T-cell (primary cell): ENCODE data around the gene DEF6. TPM values are rescaled to one million over a fixed set of nuclear protein-coding genes. Genes with fewer than 3 reads are reported as not detected.

Experiments used
- ATAC-seq, 4 experiments: fragments of 200-7000 bp in 3 of 4; fragments of 150-1000 bp in 1 of 4; cut with Tn5 transposase; replicated peaks in 1 of 4; 1 replicate in 3 of 4; 2 replicates in 1 of 4; pipeline ENCODE4 v1.10.0; 2021; ENCODE audit warnings: moderate library complexity in 3 of 4, mild to moderate bottlenecking in 2 of 4, moderate number of reproducible peaks in 1 of 4
- CTCF ChIA-PET, 2 donors: fragments of 300-600 bp; sonication (Branson Sonifier 250); formaldehyde crosslinking; loops; one replicate each; lab custom pipeline; 2022; ENCODE audit warnings: antibody characterized with exemption in 2 of 2; lab: Charles Lee
- POLR2A ChIA-PET, 2 donors: fragments of 300-600 bp; sonication (Branson Sonifier 250); formaldehyde crosslinking; loops; one replicate each; lab custom pipeline; 2022; ENCODE audit warnings: antibody characterized with exemption in 2 of 2; lab: Charles Lee
- DNase-seq, 35 experiments: peaks; one replicate each; pipeline versions ENCODE4 v3.0.0 to v3.0.0-alpha.2; 2013 to 2023
- H3K27ac ChIP-seq: one replicate; pipeline ENCODE4 v1.5.1; 2013; ENCODE audit warnings: low read length
- H3K27me3 ChIP-seq, 2 experiments: replicated peaks in 1 of 2; 1 replicate in 1 of 2; 2 replicates in 1 of 2; pipeline versions ENCODE4 v1.6.1 to v1.7.0; 2013; ENCODE audit warnings: low read length in 1 of 2, mixed read lengths in 1 of 2; ENCODE audit not compliant: control insufficient read depth in 2 of 2, insufficient read depth in 2 of 2; ENCODE audit errors: extremely low read depth in 1 of 2
- H3K36me3 ChIP-seq, 2 donors: 1 replicate in 1 of 2; 2 replicates in 1 of 2; pipeline versions ENCODE4 v1.6.1 to v1.7.0; 2013; ENCODE audit warnings: low read length in 1 of 2; ENCODE audit not compliant: control insufficient read depth in 2 of 2, insufficient read depth in 1 of 2; ENCODE audit errors: extremely low read depth in 1 of 2
- H3K4me1 ChIP-seq, 2 experiments: 1 replicate in 1 of 2; 2 replicates in 1 of 2; pipeline versions ENCODE4 v1.6.1 to v1.7.0; 2013; ENCODE audit warnings: low read length in 2 of 2, mixed read lengths in 1 of 2; ENCODE audit not compliant: insufficient read depth in 2 of 2, control insufficient read depth in 1 of 2; ENCODE audit errors: extremely low read depth in 1 of 2
- H3K4me3 ChIP-seq, 2 donors: 1 replicate in 1 of 2; 2 replicates in 1 of 2; pipeline versions ENCODE4 v1.5.1 to v1.7.0; 2013; ENCODE audit warnings: mild to moderate bottlenecking in 2 of 2, low read length in 1 of 2, moderate library complexity in 1 of 2; ENCODE audit not compliant: control insufficient read depth in 1 of 2; ENCODE audit errors: extremely low read depth in 1 of 2
- H3K9me3 ChIP-seq: 2 replicates; pipeline ENCODE4 v1.7.0; 2013
- H3K27ac Mint-ChIP-seq, 2 donors: one replicate each; pipeline ENCODE4 v1.8.0; 2020 to 2021; ENCODE audit warnings: mild to moderate bottlenecking in 2 of 2, mixed read lengths in 2 of 2
- H3K27me3 Mint-ChIP-seq, 2 donors: one replicate each; pipeline ENCODE4 v1.8.0; 2021 to 2022; ENCODE audit warnings: mixed read lengths in 2 of 2
- H3K36me3 Mint-ChIP-seq: one replicate; pipeline ENCODE4 v1.8.0; 2021; ENCODE audit warnings: mixed read lengths
- H3K4me1 Mint-ChIP-seq, 3 donors: one replicate each; pipeline ENCODE4 v1.8.0; 2020 to 2022; ENCODE audit warnings: mixed read lengths in 3 of 3, mild to moderate bottlenecking in 1 of 3
- H3K4me3 Mint-ChIP-seq, 3 donors: one replicate each; pipeline ENCODE4 v1.8.0; 2020 to 2022; ENCODE audit warnings: mild to moderate bottlenecking in 3 of 3, mixed read lengths in 3 of 3, moderate library complexity in 3 of 3
- H3K9me3 Mint-ChIP-seq, 3 donors: one replicate each; pipeline ENCODE4 v1.8.0; 2020 to 2022; ENCODE audit warnings: mixed read lengths in 3 of 3
- WGBS: methylation state at CpG from one replicate; pipeline ENCODE4 v1.1.5; 2013; ENCODE audit warnings: missing lambda C conversion rate; ENCODE audit not compliant: insufficient coverage; 5-methylcytosine and 5-hydroxymethylcytosine counted together
- total RNA-seq, 35 experiments: library from RNA in 6 of 35; stranded (reverse) in 6 of 35; fragments of 120-200 nt in 1 of 35; gene quantifications; one replicate each; pipeline versions ENCODE4 v1.2.1 to v1.2.4 and lab custom pipeline; 2013 to 2026

The DEF6 gene
- total RNA-seq, 5 donors from 2014 or later (not counting 1 experiment from before 2014, with no cell fraction given): 221 to 311 (median 298) TPM

- no CpG with 5 or more reads among the region's 2 CpGs for WGBS
- peaks cover 2 to 45% of the 10 kb centered on the region in 2 donors for H3K36me3 ChIP-seq
- H3K4me3 ChIP-seq: no peak overlapping the region
- no peak overlapping the region for H3K27ac ChIP-seq
- peaks cover 45% of the 10 kb centered on the region for H3K36me3 Mint-ChIP-seq
- H3K9me3 ChIP-seq: no peaks in the 10 kb centered on the region
- no peak for ATAC-seq
- ChIA-PET POLR2A (interaction anchor here in 1 of 2 donors (0.6 kb wide), 1 partner anchor 10 kb away, joined by 5 read pairs; no protein-coding TSS in a partner anchor), CTCF (interaction anchor here in 1 of 2 donors (0.6 kb wide), 1 partner anchor 142 kb away, joined by 6 read pairs; no protein-coding TSS in a partner anchor)
- H3K27me3 Mint-ChIP-seq: no peaks in the 10 kb centered on the region
- no peaks in the 10 kb centered on the region for H3K9me3 Mint-ChIP-seq
- H3K27ac Mint-ChIP-seq: no peak overlapping the region
- H3K4me1 Mint-ChIP-seq: peaks cover 66 to 77% (median 69%) of the 10 kb centered on the region in 3 donors
- no peaks in the 10 kb centered on the region for H3K27me3 ChIP-seq
- peaks cover 0 to 9% of the 10 kb centered on the region in 2 experiments for H3K4me1 ChIP-seq
- H3K4me3 Mint-ChIP-seq: no peak overlapping the region
- DNase-seq: no peak
Observed at GRCh38 chr6:35359744-35360348, 62.2 kb downstream of the DEF6 start.

GRCh38 chr6:35360349-35361138, 62.9 kb downstream of the DEF6 start:
- peak overlapping the region; percentile 30 to 58 for H3K27ac Mint-ChIP-seq
- peaks cover 45% of the 10 kb centered on the region for H3K36me3 Mint-ChIP-seq
- H3K9me3 Mint-ChIP-seq: no peaks in the 10 kb centered on the region
- DNase-seq (no peak), ATAC-seq (no peak)
- Histone ChIP-seq H3K27ac (no peak overlapping the region), H3K27me3 (no peaks in the 10 kb centered on the region), H3K4me1 (peaks cover 0 to 9% of the 10 kb centered on the region in 2 experiments), H3K4me3 (no peak overlapping the region), H3K36me3 (peaks cover 0 to 40% of the 10 kb centered on the region in 2 donors), H3K9me3 (no peaks in the 10 kb centered on the region)
- no peak overlapping the region for H3K4me3 Mint-ChIP-seq
- POLR2A ChIA-PET: no interaction called here
- 82% methylated on average over 2 of the region's 8 CpGs for WGBS
- peaks cover 67 to 84% (median 70%) of the 10 kb centered on the region in 3 donors for H3K4me1 Mint-ChIP-seq
- H3K27me3 Mint-ChIP-seq: no peaks in the 10 kb centered on the region
- CTCF ChIA-PET: no interaction called here

- no peak for ATAC-seq
- Histone ChIP-seq H3K27ac (no peak overlapping the region), H3K4me3 (no peak overlapping the region), H3K4me1 (peaks cover 0 to 9% of the 10 kb centered on the region in 2 experiments), H3K36me3 (peaks cover 2 to 26% of the 10 kb centered on the region in 2 donors), H3K9me3 (no peaks in the 10 kb centered on the region), H3K27me3 (no peaks in the 10 kb centered on the region)
- Mint-ChIP-seq H3K4me3 (no peak overlapping the region), H3K4me1 (peaks cover 65 to 88% (median 72%) of the 10 kb centered on the region in 3 donors), H3K27ac (peak overlapping the region; percentile 68 to 80), H3K27me3 (no peaks in the 10 kb centered on the region), H3K9me3 (no peaks in the 10 kb centered on the region), H3K36me3 (peaks cover 34% of the 10 kb centered on the region)
- DNase-seq: no peak
- CTCF ChIA-PET: interaction anchor here in 1 of 2 donors (0.5 kb wide), 1 partner anchor 333 kb away, joined by 4 read pairs; no protein-coding TSS in a partner anchor
- WGBS: no CpG with 5 or more reads among the region's 2 CpGs
- POLR2A ChIA-PET: no interaction called here
Observed at GRCh38 chr6:35362200-35362599, 64.6 kb downstream of the DEF6 start.

- POLR2A ChIA-PET: no interaction called here
- Mint-ChIP-seq H3K27me3 (no peaks in the 10 kb centered on the region), H3K27ac (peak overlapping the region; percentile 21 to 80), H3K4me3 (no peak overlapping the region), H3K9me3 (no peaks in the 10 kb centered on the region), H3K4me1 (peaks cover 68 to 82% (median 75%) of the 10 kb centered on the region in 3 donors), H3K36me3 (peaks cover 29% of the 10 kb centered on the region)
- H3K27ac ChIP-seq: no peak overlapping the region
- no peaks in the 10 kb centered on the region for H3K9me3 ChIP-seq
- ATAC-seq: no peak
- H3K27me3 ChIP-seq: no peaks in the 10 kb centered on the region
- H3K4me3 ChIP-seq: no peak overlapping the region
- 91% methylated on average over 9 of the region's 10 CpGs for WGBS
- peaks cover 2 to 21% of the 10 kb centered on the region in 2 donors for H3K36me3 ChIP-seq
- peak in 1 of 35 experiments; percentile 9 for DNase-seq
- H3K4me1 ChIP-seq: peaks cover 0 to 12% of the 10 kb centered on the region in 2 experiments
- CTCF ChIA-PET: interaction anchor here in 1 of 2 donors (0.7 kb wide), 1 partner anchor 66 kb away, joined by 3 read pairs; no protein-coding TSS in a partner anchor
Observed at GRCh38 chr6:35363293-35363750, 65.7 kb downstream of the DEF6 start.

- H3K27ac ChIP-seq: peak overlapping the region; percentile 25
- no peak overlapping the region for H3K4me3 ChIP-seq
- H3K27me3 ChIP-seq: no peaks in the 10 kb centered on the region
- Mint-ChIP-seq H3K36me3 (peaks cover 13% of the 10 kb centered on the region), H3K27me3 (no peaks in the 10 kb centered on the region), H3K9me3 (no peaks in the 10 kb centered on the region), H3K4me3 (no peak overlapping the region), H3K4me1 (peaks cover 71 to 88% (median 77%) of the 10 kb centered on the region in 3 donors), H3K27ac (peak overlapping the region; percentile 69 to 81)
- H3K9me3 ChIP-seq: no peaks in the 10 kb centered on the region
- ChIA-PET CTCF (interaction anchor here in 1 of 2 donors (0.7 kb wide), 1 partner anchor 876 kb away, joined by 3 read pairs; no protein-coding TSS in a partner anchor), POLR2A (no interaction called here)
- H3K36me3 ChIP-seq: peaks cover 2 to 3% of the 10 kb centered on the region in 2 donors
- DNase-seq (no peak), ATAC-seq (no peak)
- 100% methylated on average over 2 of the region's 6 CpGs for WGBS
- H3K4me1 ChIP-seq: peaks cover 23 to 32% of the 10 kb centered on the region in 2 experiments
Observed at GRCh38 chr6:35365594-35366203, 68.1 kb downstream of the DEF6 start.

GRCh38 chr6:35366204-35366596, 68.6 kb downstream of the DEF6 start:
- Mint-ChIP-seq H3K4me3 (no peak overlapping the region), H3K27ac (peak overlapping the region; percentile 69 to 81), H3K27me3 (no peaks in the 10 kb centered on the region), H3K36me3 (peaks cover 8% of the 10 kb centered on the region), H3K9me3 (no peaks in the 10 kb centered on the region), H3K4me1 (peaks cover 71 to 88% (median 77%) of the 10 kb centered on the region in 3 donors)
- POLR2A ChIA-PET: no interaction called here
- Histone ChIP-seq H3K9me3 (no peaks in the 10 kb centered on the region), H3K4me1 (peaks cover 26 to 37% of the 10 kb centered on the region in 2 experiments), H3K4me3 (no peak overlapping the region), H3K36me3 (peaks cover 2 to 3% of the 10 kb centered on the region in 2 donors), H3K27ac (peak overlapping the region; percentile 25), H3K27me3 (no peaks in the 10 kb centered on the region)
- no peak for DNase-seq
- CTCF ChIA-PET: no interaction called here
- no peak for ATAC-seq
